NCI-H446 treated with DMSO at 0.1 percent for 48 hours (cell line): ENCODE results near the gene ELOB.
"Not testable (repeated sequence)": the region's sequence is repeated elsewhere in the genome, so short reads cannot be mapped to it uniquely, and the experiment has no call there.

Experiments
- DNase-seq: peaks from one replicate; lab custom pipeline; 2025; lab: John Stamatoyannopoulos, UW

ELOB gene

DNA sequence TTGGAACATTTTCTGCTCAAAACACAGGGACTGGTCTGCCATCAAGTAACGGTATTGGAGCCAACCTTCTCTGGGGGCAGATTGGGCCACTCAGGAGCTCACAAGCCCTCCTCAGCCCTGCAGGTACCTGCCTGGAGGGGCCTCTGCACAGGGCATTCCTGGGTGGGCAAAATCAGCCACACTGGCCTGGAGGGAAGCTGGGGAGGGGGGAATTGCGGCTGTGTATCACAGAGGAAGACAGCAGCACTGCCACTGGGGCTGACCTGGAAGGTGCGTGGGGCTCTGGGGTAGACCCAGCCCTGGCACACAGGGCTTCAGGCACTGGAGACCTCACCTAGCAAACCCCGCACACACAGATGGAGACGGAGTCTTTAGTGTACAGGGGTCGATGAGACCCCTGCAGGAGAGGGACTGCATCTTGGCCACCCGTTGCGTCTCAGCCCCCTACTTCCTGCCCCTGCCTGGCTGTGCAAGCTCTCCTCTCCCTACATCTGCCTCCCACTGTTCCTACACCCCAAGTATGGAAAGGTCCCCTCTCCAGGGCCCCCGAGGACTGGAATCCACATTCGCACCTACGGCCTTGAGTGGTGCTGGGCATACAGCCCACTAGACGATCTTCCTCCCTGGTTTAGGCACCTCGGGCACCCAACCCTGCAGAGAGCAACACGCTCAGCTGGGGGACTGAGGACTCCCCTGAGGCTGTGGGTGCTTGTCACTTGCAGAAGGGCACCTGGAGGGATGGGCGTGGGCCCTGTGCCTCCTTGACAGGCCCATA, 31.8 kb downstream of the ELOB start:
- DNase-seq, result no peak

DNA sequence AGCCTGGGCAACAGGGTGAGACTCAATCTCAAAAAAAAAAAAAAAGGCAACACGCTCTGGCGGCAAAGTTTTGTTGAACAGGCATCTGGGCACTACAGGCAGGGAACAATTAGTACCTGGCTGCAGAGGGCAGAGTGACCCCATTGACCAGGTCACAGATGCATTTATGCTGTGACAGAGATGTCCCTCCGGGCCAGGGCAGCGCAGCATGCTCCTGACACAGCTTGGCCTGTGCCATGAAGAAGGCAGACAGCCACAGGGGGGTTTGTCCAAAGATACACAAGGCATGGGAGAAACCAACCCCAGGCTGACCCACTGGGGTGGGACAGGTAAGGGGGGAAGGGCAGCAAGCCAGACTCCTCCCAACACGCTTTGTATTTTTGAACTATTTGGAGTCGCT, 32.4 kb downstream of the ELOB start:
- no peak for DNase-seq

GRCh38 chr16:2743007-2743810, 33.9 kb downstream of the ELOB start:
- no peak for DNase-seq

DNA sequence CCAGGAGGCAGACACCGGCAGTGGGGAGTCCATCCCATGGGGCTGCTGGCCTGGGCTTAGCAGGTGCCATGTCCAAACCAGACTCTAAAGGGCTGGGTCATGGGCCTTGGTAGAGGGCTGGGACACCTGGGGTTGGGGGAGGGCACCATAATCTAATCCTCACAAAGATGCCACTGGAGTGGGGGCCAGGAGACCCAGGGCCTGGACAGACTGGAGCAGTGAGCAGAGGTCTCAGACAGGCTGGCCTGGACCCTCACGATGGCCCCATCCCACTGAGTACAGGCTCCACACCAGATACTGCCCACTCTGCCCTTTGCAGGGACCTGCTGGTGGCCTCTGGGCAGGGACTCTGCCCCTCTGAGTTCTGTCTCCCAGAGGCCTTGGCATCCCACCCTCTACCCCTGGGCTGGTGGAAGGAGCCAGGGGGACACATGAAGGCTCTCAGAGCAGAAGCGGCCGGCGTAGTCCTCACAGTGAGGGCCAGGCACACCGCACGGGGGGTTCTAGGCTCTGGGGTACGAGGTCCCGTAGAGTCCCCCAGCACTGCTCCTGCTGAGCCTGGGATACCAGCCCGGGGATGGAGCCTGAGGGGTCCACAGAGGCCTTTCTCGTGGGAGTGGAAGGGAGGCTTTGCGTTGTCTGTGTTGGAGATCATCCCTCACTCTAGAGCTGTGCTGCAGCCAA, 34.6 kb downstream of the ELOB start:
- no peak for DNase-seq

GRCh38 chr16:2741168-2741567, 35.9 kb downstream of the ELOB start:
- no peak for DNase-seq

DNA sequence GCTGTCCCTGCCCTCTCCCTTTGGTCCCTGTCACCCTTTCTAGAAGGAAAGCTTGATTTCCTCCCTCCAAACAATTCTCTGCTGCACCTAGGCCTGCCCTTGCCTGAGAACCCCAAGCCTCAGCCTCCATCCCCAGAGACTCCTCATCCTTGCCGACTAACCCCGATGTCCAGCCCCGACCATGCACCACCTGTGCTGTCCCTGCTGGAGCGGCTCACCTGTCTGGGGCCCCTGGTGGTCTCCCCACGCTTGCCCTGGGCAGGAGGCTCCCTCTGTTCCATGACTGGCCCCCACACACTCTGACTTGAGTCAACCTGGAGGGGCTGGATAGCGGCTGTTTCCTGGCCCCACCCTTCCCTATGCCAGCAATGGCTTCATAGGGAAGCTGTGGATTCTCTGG, 36.6 kb downstream of the ELOB start:
- no peak for DNase-seq

- DNase-seq, result no peak
These were observed 37.3 kb downstream of the ELOB start for GRCh38 chr16:2739625-2740430.

DNA sequence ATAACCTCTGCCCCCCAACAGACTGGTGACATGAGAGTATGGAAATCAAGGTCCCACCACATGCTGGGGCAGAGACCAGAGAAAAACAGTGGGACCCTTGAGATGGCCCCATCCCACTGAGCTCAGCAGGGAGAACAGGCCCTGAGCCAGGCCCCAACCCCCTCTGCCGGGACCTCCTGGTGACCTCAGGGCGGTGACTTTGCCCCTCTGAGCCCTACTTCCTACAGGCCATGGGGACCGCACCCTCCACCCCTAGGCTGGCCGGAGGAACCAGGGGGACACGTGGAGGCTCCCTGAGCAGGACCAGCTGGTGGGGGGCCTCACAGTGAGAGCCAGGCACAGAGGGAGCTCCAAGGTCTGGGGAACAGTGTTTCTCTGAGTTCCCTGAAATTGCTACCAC, 38.5 kb downstream of the ELOB start:
- DNase-seq, result no peak

- DNase-seq, result no peak
These were observed 39.1 kb downstream of the ELOB start for GRCh38 chr16:2737895-2738418.

- DNase-seq, result no peak
These were observed 39.9 kb downstream of the ELOB start for GRCh38 chr16:2737238-2737605.

GRCh38 chr16:2736476-2737237, 40.4 kb downstream of the ELOB start:
- no peak for DNase-seq

- DNase-seq, result no peak
These were observed 42.1 kb downstream of the ELOB start for GRCh38 chr16:2734844-2735515.

- DNase-seq, result no peak
These were observed 49.0 kb downstream of the ELOB start for GRCh38 chr16:2728034-2728433.

GRCh38 chr16:2726923-2727322, 50.2 kb downstream of the ELOB start:
- no peak for DNase-seq

GRCh38 chr16:2724816-2725348, 52.2 kb downstream of the ELOB start:
- DNase-seq, result no peak

DNA sequence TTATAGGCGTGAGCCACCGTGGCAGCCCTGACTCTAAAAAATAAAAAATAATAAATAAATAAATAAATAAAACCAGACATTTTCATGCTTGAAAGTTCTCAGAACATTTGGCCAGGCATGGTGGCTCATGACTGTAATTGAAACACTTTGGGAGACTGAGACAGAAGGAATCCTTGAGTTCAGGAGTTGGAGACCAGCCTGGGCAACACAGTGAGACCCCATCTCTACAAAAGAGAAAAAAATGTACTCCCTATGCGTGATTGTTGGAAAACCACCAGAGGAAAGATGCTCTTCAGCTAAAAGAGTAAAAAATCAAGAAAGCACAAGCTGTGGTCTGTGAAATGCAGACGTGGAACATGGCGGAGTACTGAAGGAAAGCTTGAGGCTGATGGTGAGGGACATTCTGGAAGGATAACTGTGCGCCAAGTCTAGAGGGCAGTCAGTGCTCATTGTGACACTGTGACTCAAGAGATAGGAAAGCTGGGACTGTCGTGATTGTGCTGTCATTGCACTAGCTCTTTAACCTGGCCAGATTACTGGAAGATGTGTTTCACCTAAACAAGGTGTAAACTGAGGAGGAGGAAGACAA, 52.9 kb downstream of the ELOB start:
- DNase-seq, result no peak

GRCh38 chr16:2721634-2722173, 55.4 kb downstream of the ELOB start:
- DNase-seq, result not testable (repeated sequence)
